ENCODE results near the gene FERMT2.

The FERMT2 gene

DNA sequence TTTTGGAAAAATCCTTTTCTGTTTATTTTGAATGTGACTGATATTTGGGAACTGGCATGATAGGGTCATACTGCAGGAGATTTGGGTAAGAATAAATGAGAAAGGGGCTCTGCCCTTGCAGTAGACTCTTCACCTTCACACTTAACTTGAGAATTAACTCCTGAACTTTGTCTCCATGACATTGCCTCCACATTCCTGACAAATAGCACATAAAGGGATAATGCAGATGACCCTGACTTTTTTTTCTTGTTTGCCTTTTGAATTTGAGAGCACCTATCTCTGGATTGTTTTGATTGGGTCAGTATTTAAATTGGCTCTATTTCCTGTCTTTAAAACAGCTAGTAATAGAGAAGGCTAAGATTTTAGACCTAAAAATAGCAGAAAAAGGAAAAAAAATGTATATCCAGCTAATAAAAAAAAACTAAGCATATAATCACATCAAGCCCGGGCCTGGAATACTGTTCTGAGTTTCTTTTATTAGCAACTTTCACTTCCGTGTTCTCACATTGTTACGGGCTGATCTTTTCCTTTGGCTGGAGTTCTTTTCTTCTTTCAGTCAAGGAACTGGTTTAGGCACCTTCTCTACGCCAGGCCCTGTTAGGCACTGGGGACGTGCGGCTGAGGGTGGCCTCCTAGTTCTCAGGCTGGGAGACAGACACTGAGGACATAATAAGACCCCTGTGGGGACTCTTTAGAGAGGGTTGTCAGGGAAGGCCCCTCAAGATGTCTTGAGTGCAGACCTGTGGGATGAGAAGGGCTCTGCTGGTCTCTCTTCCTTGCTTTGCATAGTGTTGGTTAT is 106.4 kb downstream of the FERMT2 start:
- in situ Hi-C loops (cut with MboI; ENCODE audit: low sequenced_read_pairs, unreplicated experiment), result no loop called here
- TF ChIP-seq, protein P1, sequence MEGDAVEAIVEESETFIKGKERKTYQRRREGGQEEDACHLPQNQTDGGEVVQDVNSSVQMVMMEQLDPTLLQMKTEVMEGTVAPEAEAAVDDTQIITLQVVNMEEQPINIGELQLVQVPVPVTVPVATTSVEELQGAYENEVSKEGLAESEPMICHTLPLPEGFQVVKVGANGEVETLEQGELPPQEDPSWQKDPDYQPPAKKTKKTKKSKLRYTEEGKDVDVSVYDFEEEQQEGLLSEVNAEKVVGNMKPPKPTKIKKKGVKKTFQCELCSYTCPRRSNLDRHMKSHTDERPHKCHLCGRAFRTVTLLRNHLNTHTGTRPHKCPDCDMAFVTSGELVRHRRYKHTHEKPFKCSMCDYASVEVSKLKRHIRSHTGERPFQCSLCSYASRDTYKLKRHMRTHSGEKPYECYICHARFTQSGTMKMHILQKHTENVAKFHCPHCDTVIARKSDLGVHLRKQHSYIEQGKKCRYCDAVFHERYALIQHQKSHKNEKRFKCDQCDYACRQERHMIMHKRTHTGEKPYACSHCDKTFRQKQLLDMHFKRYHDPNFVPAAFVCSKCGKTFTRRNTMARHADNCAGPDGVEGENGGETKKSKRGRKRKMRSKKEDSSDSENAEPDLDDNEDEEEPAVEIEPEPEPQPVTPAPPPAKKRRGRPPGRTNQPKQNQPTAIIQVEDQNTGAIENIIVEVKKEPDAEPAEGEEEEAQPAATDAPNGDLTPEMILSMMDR (IDR thresholded peaks at IDR 0.05; ENCODE audit: borderline replicate concordance, control extremely low read depth, extremely low read depth, insufficient read depth, missing control alignments), result no peak
- DNase-seq (ENCODE audit: low spot score), result no peak

DNA sequence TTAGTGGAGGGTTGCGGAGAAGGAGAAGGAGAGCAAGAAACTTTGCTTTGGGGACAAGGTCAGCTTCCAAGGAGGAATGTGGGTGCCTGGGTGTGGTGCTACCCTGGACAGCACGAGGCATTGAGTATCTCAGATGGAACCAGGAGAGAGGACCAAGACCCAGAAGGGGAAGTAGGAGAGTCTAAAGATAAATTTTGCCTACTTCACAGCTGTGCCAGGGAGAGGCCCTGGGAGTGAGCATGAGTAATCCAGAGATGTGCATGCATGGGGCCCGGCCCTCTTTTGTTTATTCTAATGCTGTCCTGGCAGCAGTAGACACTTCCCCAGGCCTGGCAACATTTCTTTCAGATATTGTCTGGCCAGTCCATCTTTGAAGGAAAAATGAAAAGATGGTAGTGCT is 110.0 kb downstream of the FERMT2 start:
- in situ Hi-C loops (cut with MboI; ENCODE audit: low sequenced_read_pairs, unreplicated experiment), result no loop called here
- no peak for DNase-seq (ENCODE audit: low spot score)
- TF ChIP-seq, protein P1 (IDR thresholded peaks at IDR 0.05; ENCODE audit: borderline replicate concordance, control extremely low read depth, extremely low read depth, insufficient read depth, missing control alignments), result no peak

DNA sequence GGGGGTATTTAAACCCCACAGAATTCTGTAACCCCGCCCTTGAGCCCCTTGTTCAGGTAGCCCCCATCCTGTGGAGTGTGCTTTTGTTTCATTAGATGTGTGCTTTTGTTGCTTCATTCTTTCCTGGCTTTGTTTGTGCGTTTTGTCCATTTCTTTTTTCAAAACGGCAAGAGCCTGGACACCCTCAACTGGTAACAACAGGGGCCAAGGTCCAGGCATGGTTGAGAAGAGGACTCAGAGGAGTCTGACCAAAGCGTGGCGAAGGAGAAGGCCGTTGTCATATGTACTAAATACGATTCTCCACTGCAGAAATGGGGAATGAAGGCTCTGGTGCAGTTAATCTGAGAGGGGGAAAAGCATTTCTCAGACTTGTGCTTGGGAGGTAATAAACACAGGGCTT is 113.4 kb downstream of the FERMT2 start:
- no peak for DNase-seq (ENCODE audit: low spot score)
- in situ Hi-C loops (cut with MboI; ENCODE audit: low sequenced_read_pairs, unreplicated experiment), result no loop called here
- TF ChIP-seq, protein P1 (IDR thresholded peaks at IDR 0.05; ENCODE audit: borderline replicate concordance, control extremely low read depth, extremely low read depth, insufficient read depth, missing control alignments), result no peak

DNA sequence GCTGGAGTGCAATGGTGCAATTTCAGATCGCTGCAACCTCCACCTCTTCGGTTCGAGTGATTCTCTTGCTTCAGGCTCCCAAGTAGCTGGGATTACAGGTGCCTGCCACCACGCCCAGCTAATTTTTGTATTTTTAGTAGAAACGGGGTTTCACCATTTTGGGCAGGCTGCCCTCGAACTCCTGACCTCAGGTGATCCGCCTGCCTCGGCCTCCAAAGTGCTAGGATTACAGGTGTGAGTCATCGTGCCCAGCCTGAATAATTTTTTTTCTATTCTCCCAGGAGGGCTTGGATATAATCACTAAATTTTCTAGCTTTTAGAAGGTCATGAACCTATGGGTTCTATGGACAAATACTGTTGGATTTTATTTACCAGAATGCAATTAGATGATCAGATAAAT is 114.8 kb downstream of the FERMT2 start:
- TF ChIP-seq, protein P1 (IDR thresholded peaks at IDR 0.05; ENCODE audit: borderline replicate concordance, control extremely low read depth, extremely low read depth, insufficient read depth, missing control alignments), result no peak
- no peak for DNase-seq (ENCODE audit: low spot score)
- in situ Hi-C loops (cut with MboI; ENCODE audit: low sequenced_read_pairs, unreplicated experiment), result no loop called here

DNA sequence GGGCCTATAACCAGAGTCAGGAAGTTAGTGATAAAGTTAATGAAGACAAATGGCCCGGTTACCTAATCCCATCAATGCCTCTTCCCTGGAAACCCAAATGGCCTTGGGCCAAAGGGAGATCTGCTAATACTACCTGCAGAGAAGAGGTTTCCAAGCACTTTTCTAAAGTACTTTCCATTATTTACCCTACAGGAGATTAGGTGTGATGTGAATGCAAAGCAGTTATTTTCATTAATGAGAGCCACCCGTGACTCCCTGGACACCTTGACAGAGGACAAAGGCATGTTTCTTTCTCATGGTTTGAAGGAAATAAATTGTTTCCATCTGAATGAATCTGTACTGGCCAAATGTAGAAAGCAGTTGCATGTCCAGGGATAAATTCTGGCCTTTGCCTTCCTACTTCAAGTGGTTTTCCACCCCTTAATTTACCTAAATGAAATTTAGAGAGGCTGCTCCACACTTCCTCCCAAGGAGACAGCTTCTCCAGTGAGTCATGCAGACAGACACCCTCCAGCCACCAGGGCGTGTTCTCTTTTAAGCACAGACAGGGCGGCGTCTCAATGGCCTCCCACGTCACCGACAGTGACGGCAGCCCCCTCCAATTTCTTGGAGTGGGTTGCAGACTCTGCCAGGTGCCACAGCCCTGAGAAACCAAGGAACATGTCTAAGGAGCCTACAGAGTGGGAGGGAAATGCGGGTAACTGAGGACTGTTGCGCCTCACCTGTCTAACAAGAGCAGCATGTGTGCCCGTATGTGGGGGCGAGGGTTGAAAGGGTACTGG is 115.5 kb downstream of the FERMT2 start:
- in situ Hi-C loops (cut with MboI; ENCODE audit: low sequenced_read_pairs, unreplicated experiment), result no loop called here
- TF ChIP-seq, protein P1 (IDR thresholded peaks at IDR 0.05; ENCODE audit: borderline replicate concordance, control extremely low read depth, extremely low read depth, insufficient read depth, missing control alignments), result no peak
- no peak for DNase-seq (ENCODE audit: low spot score)

DNA sequence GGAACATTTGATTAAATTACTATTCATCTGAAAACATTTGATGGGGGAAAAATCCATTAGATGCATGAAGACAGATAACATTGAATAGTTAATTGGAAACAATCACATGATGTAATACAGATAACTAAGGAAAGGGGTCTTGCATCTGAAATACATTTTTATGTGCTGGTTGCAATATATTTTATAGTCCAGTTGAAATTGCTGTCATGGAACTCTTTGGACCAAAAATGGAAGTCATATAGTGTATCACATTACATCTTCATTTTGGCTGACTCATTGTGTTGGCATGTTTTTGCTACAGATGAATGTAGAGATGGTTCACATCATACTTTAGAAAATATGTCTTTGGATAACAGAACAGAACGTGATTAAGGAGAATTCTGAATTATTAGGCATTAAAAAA is 116.4 kb downstream of the FERMT2 start:
- in situ Hi-C loops (cut with MboI; ENCODE audit: low sequenced_read_pairs, unreplicated experiment), result no loop called here
- TF ChIP-seq, protein P1 (IDR thresholded peaks at IDR 0.05; ENCODE audit: borderline replicate concordance, control extremely low read depth, extremely low read depth, insufficient read depth, missing control alignments), result no peak
- DNase-seq (ENCODE audit: low spot score), result no peak

Data from GM13976 (cell line).